Measurements from ENCODE around the gene CPT1C. TPM values are rescaled to one million over a fixed set of nuclear protein-coding genes. Genes with fewer than 3 reads are reported as not detected.

The CPT1C gene
- total RNA-seq, 1 donor from 2014 or later = 33.6 TPM

- H3K9me3 Mint-ChIP-seq (ENCODE audit: unreplicated experiment) = no peaks in the 10 kb centered on the region
- Histone ChIP-seq H3K4me3 (ENCODE audit: insufficient read depth, low read depth, low read length) (peak within 1 kb of the TSS; percentile 57), H3K4me2 (ENCODE audit: low read length) (peak within 1 kb of the TSS; percentile 91), H3K79me2 (ENCODE audit: insufficient read depth, low read length) (peaks cover 3% of the 10 kb centered on the region), H3K9ac (ENCODE audit: low read length) (peak within 1 kb of the TSS; percentile 50), H3K36me3 (ENCODE audit: insufficient read depth, low read length) (peaks cover 5% of the 10 kb centered on the region), H3K27ac (ENCODE audit: low read depth, low read length) (no peak within 1 kb of the TSS), H4K20me1 (ENCODE audit: insufficient read depth, low read length) (peaks cover 31% of the 10 kb centered on the region), H3K4me1 (ENCODE audit: insufficient read depth, low read length) (peaks cover 15% of the 10 kb centered on the region), H3K9me3 (ENCODE audit: insufficient read depth, low read depth, low read length) (no peaks in the 10 kb centered on the region), H2AFZ (ENCODE audit: low read depth, low read length) (peak within 1 kb of the TSS; percentile 54), H3K27me3 (ENCODE audit: insufficient read depth, low read length) (no peaks in the 10 kb centered on the region)
- TF ChIP-seq EZH2 (IDR thresholded peaks at IDR 0.05; ENCODE audit: insufficient read depth, low read length) = peak; percentile 9
- peak; percentile 26 for TF ChIP-seq CTCF (IDR thresholded peaks at IDR 0.05; ENCODE audit: insufficient read depth, low read depth, low read length)
- peaks cover 12% of the 10 kb centered on the region for H3K4me1 Mint-ChIP-seq (ENCODE audit: low read depth, unreplicated experiment)
- FAIRE-seq (no peak), DNase-seq (ENCODE audit: low read depth) (no peak)
- peak within 1 kb of the TSS; percentile 90 for H3K4me3 Mint-ChIP-seq (ENCODE audit: unreplicated experiment)
- H3K27me3 Mint-ChIP-seq (ENCODE audit: low read depth, unreplicated experiment) = no peaks in the 10 kb centered on the region
- peaks cover 11% of the 10 kb centered on the region for H3K36me3 Mint-ChIP-seq (ENCODE audit: low read depth, unreplicated experiment)
- H3K27ac Mint-ChIP-seq (ENCODE audit: unreplicated experiment) = peak within 1 kb of the TSS; percentile 78
These were observed 1.5 kb upstream of the CPT1C start, which contains the start of gene ADM5 for GRCh38 chr19:49689133-49690078. TSS of gene ADM5 (plus strand) at chr19:49689594. CDS start at chr19:49689838, 244 bp downstream.

- Mint-ChIP-seq H3K27ac (ENCODE audit: unreplicated experiment) (peak overlapping the region; percentile 78), H3K36me3 (ENCODE audit: low read depth, unreplicated experiment) (peaks cover 11% of the 10 kb centered on the region), H3K4me3 (ENCODE audit: unreplicated experiment) (peak overlapping the region; percentile 90), H3K9me3 (ENCODE audit: unreplicated experiment) (no peaks in the 10 kb centered on the region), H3K4me1 (ENCODE audit: low read depth, unreplicated experiment) (peaks cover 12% of the 10 kb centered on the region), H3K27me3 (ENCODE audit: low read depth, unreplicated experiment) (no peaks in the 10 kb centered on the region)
- H2AFZ ChIP-seq (ENCODE audit: low read depth, low read length) = peak overlapping the region; percentile 54
- H3K4me2 ChIP-seq (ENCODE audit: low read length) = peak overlapping the region; percentile 91
- peak overlapping the region; percentile 50 for H3K9ac ChIP-seq (ENCODE audit: low read length)
- FAIRE-seq (no peak), DNase-seq (ENCODE audit: low read depth) (no peak)
- peaks cover 2% of the 10 kb centered on the region for H3K79me2 ChIP-seq (ENCODE audit: insufficient read depth, low read length)
- peaks cover 15% of the 10 kb centered on the region for H3K4me1 ChIP-seq (ENCODE audit: insufficient read depth, low read length)
- H3K27ac ChIP-seq (ENCODE audit: low read depth, low read length) = no peak overlapping the region
- H3K9me3 ChIP-seq (ENCODE audit: insufficient read depth, low read depth, low read length) = no peaks in the 10 kb centered on the region
- H4K20me1 ChIP-seq (ENCODE audit: insufficient read depth, low read length) = peaks cover 25% of the 10 kb centered on the region
- H3K27me3 ChIP-seq (ENCODE audit: insufficient read depth, low read length) = no peaks in the 10 kb centered on the region
- peak overlapping the region; percentile 57 for H3K4me3 ChIP-seq (ENCODE audit: insufficient read depth, low read depth, low read length)
- peaks cover 4% of the 10 kb centered on the region for H3K36me3 ChIP-seq (ENCODE audit: insufficient read depth, low read length)
- TF ChIP-seq CTCF (IDR thresholded peaks at IDR 0.05; ENCODE audit: insufficient read depth, low read depth, low read length) (no peak), EZH2 (IDR thresholded peaks at IDR 0.05; ENCODE audit: insufficient read depth, low read length) (peak; percentile 8)
These were observed 749 bp upstream of the CPT1C start for GRCh38 chr19:49690079-49690655.

All from astrocyte (in vitro differentiated cells and primary cell).